Lower leg skin (tissue), 3 donors: Measurements from ENCODE around the gene CCDC88C.

Experiments
- POLR2A ChIP-seq, 2 donors: fragments of 450-650 bp; IDR thresholded peaks; one replicate each; pipeline ENCODE4 v1.6.1; 2016 to 2017; ENCODE audit warnings: antibody characterized with exemption in 2 of 2, mild to moderate bottlenecking in 1 of 2, moderate library complexity in 1 of 2
- TF ChIP-seq, protein P1 (sequence below), 3 donors: fragments of 450-650 bp; IDR thresholded peaks; one replicate each; pipeline ENCODE4 v1.5.1; 2016; ENCODE audit warnings: antibody characterized with exemption in 3 of 3, mild to moderate bottlenecking in 3 of 3, moderate library complexity in 2 of 3

DNA sequence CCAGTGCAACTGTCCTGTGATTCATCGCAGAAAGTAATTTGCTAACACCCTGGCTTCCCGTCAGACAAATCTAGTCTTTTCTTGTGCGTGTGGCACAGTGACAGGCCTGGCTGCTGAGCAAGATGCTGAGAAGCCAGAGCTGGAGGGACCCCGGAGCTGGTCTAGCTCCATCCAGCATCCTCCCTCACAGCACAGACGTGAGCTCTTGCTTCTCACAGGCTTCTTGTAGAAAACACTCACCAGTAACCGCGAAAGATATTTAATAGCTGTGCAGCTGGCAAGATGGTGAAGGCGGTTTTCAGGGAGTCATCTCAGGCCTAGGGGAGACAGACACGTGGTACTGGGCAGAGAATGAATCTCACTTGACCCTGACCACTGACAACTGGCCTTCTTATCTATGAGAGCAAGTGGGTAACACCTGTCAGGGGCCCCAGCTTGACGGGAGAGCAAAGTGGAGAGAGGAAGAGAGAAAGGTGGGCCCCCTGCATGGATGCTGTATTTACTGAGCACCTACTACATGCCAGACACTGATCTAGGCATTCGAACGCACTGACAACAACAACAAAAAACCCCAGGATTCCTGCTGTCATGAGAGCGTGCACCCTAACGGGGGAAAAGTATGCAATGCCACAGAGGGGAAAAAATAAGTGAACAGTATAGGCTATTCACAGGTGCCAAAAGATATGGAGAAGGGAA lies 63.3 kb downstream of the CCDC88C start:
- TF ChIP-seq, protein P1, sequence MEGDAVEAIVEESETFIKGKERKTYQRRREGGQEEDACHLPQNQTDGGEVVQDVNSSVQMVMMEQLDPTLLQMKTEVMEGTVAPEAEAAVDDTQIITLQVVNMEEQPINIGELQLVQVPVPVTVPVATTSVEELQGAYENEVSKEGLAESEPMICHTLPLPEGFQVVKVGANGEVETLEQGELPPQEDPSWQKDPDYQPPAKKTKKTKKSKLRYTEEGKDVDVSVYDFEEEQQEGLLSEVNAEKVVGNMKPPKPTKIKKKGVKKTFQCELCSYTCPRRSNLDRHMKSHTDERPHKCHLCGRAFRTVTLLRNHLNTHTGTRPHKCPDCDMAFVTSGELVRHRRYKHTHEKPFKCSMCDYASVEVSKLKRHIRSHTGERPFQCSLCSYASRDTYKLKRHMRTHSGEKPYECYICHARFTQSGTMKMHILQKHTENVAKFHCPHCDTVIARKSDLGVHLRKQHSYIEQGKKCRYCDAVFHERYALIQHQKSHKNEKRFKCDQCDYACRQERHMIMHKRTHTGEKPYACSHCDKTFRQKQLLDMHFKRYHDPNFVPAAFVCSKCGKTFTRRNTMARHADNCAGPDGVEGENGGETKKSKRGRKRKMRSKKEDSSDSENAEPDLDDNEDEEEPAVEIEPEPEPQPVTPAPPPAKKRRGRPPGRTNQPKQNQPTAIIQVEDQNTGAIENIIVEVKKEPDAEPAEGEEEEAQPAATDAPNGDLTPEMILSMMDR (IDR thresholded peaks at IDR 0.05) = no peak
- no peak for TF ChIP-seq POLR2A (IDR thresholded peaks at IDR 0.05)
